NCI-H510A treated with DMSO at 0.1 percent for 48 hours (cell line): ENCODE measurements around the gene PKD1L1.

Experiments
- DNase-seq: peaks from one replicate; lab custom pipeline; 2025; lab: John Stamatoyannopoulos, UW

The PKD1L1 gene

GRCh38 chr7:47875998-47876744 is 72.1 kb downstream of the PKD1L1 start:
- no peak for DNase-seq

DNA sequence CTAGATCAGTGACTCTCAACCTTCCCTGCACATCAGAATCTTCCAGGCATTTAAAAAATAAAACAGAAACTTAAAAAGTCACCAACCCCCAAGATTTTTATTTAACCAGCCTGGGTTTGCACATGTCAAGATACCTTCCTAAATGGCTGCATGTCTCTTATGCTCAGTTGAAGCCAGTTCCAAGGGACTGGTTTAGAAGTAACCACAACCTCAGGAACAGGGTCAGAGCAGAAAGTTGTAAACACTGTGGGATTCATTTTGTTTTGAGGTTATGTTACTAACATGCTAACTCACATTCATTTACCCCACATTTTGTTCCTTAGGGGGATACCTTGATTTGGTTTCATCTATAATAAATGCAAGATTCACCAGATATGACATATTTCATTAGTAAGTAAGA is 72.9 kb downstream of the PKD1L1 start:
- no peak for DNase-seq

GRCh38 chr7:47873762-47874161 is 74.5 kb downstream of the PKD1L1 start:
- no peak for DNase-seq

DNA sequence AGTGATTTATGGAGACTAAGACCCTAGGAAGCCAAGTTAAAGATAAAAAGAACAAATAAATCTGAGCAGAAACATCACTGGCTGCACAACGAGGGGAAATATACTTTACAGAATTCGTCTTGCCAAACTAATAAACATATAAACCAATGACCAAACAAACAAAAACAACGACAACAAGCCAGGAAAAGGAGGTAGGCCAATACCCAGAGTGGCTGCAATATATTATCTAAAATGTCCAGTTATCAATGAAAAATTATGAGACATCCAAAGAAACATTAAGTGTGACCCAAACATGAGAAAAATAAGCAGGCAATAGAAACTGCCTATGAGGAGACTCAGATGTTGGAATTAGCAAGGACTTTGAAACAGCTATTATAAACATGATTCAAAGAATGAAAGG is 81.0 kb downstream of the PKD1L1 start:
- no peak for DNase-seq

- no peak for DNase-seq
Observed at GRCh38 chr7:47866120-47866519, 82.1 kb downstream of the PKD1L1 start.

DNA sequence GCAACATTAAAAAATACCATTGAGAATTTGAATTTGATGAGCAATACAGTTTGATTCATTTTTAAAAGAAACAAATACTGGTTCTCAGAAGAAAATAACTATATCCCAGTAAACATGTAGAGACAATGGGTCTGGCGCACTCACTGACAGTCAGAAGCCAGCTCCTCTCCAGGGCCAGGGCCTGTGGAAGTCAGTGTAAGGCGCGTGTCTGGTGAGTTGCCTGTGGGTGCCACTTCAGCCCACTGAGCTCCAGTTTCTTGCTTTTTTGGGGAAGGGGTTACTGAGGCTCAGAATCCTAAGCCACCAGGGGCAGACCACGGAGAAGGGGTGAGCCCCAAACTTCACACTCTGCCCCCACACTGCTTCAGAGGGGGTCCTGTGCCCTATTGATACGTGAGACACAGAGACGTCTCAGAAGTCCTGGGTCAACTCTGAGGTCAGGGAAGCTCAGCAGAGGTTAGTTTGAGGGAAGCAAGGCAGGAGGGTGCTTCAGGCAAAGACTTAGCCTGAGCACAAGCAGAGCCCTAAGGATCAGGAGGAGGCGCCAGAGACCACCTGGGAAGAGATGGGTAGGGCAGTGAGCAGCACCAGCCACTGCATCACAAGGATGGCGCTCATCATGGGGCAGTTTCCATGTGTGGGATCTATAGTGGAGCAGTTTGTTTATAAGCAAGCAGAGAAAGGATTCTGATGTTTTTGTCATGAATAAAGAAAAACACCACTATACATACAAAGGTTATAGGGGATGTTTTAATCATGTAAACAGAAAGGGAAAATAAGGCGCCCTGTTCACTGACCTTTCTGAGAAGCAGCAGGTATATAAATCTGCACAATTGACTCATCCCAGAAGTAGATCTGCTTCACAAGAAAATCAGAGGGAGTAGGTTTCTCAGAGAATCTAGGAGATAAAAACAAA is 95.7 kb downstream of the PKD1L1 start:
- no peak for DNase-seq

- no peak for DNase-seq
Observed at GRCh38 chr7:47847207-47847606, 101.1 kb downstream of the PKD1L1 start.

DNA sequence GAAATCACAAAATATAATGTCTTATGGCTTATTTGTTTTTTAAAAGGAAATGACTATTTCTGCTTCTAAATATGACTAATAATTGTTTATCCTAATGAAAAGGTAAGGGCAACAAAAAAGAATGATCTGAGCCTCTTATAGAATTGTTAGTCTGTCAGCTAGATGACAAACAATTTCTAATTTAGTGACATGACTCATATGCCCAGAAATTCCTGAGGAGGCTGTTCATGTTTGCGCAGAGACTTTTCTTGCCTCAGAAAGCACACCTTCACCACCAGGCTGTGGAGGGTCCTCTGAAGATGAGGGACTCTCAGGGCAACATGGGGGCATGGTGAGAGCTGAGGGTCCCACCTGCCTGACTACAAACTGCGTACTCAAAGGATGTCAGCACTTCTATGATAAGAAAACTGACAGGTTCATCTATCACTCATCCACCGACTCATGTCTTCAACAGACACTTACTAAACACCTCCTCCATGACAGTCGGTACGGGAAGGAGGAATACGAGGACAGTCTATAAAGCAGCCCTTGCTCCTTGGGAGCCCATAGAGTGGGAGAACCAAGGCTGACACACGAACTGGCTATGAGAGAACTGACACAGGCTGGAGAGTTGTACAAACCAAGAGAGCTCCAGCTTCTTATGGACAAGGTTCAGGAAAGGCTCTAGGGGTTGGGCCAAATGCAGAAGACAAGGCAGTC is 102.0 kb downstream of the PKD1L1 start:
- no peak for DNase-seq

- DNase-seq, result no peak
Observed at GRCh38 chr7:47844311-47844710, 104.0 kb downstream of the PKD1L1 start.

DNA sequence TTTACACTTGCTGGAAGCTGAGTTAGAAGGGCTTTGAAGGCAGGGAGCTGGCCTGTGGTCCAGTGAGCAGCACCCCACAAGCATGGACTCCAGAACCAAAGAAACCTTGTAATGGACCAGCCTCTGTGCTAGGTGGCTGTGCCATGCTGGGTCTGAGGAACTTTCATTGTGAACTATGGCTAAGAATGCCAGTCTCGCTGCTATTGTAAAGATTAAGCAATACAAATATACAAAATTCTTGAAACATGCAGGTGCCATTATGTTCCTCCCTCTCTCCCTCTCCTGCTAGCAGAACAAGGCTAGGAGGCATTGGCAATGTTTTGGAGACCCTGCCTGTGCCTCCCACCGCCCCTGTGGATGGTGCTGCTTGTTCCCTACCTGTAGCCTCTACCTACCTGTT is 105.0 kb downstream of the PKD1L1 start:
- no peak for DNase-seq

GRCh38 chr7:47839381-47839780 is 108.9 kb downstream of the PKD1L1 start:
- no peak for DNase-seq

DNA sequence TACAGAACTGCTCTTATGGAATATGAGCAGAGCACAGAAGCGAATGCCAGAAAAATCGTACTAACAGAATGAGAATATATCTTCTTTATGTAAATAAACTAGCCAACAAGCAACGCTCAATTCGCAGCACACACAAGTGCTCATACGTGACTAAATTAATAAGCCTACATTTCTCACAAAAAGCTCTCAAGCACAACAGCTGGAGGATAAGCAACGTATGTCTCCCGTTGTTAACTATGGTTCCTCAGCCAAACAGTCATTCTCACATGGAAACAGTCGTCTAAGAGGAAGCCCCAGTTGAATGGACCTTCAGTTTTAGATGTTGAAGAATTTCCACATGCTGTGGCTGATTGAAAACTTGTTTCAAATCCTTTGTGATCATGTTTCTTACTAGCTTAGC is 110.4 kb downstream of the PKD1L1 start:
- DNase-seq, result no peak

DNA sequence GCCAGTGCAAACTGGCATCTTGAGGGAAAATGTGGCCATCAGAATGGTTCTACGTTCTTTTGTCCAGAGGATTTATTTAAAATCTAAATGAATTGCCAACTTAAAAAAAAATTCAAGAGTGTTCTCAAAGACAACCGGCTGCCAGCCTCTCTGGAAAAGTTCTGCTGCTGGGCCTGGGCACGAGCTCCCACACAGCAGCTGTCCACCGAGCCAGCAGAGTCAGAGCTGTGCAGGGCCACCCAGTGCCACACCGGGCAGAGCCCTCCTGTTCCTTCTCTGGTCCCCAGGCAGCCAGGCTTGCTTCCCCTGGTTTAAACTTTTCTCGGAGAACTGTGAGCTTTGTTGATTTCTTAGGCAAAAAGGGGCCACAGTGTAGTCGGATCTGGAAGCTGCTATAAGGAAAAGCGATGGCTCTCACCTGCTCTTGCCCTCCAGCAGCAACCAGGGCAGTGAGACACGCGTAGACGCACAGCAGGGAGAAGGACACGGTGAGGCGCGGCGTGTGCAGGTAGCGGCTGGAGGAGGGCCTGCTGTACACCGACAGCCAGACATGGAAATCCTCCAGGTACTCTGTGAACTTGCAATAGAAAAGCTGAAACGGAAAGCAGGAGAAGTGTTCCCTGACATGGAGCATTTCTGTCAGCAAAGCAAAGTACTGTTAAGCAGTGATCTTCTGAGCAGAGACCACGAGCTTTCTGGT is 111.6 kb downstream of the PKD1L1 start:
- no peak for DNase-seq

GRCh38 chr7:47836080-47836479 is 112.2 kb downstream of the PKD1L1 start:
- DNase-seq, result no peak

DNA sequence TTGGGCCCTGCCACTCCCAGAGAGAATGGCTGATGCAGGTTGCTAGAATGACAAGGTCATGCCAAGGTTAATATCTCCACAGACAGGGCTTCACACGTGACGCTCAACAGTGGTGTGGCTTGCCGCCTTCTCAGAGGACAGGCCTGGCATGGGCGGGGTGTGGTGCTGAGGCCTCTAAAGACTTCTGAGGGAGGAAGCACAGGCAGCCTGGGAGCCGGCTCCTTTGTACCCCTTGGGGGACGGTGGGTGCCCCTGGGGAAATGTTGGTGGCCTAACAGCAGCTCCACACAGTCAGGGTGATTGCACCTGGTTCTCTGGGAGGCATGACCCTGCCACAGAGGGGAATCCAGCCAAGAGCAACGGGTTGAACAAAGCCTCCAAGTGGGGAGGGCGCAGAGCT is 115.1 kb downstream of the PKD1L1 start:
- DNase-seq, result no peak

GRCh38 chr7:47832105-47832715 is 116.1 kb downstream of the PKD1L1 start:
- no peak for DNase-seq

DNA sequence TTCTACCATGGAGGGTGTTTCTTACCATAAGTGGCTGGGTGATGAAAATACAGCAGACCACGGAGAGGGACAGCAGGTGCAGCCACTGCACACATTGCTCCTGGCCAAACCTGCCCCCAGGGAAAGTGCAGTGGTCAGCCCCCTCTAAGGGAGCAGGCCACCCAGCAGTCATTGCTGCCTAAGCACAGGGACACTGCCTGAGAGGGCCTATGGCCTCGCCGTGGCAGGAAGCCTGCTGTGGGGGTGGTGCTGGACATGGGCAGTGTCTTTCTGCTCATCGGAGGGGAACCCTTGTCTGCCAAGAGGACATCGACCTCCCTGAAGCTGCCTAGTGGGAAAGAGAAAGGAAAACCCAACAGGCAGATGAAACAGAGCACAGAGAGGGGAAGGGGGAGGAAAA is 118.3 kb downstream of the PKD1L1 start:
- no peak for DNase-seq

GRCh38 chr7:47827871-47828270 is 120.4 kb downstream of the PKD1L1 start:
- no peak for DNase-seq

DNA sequence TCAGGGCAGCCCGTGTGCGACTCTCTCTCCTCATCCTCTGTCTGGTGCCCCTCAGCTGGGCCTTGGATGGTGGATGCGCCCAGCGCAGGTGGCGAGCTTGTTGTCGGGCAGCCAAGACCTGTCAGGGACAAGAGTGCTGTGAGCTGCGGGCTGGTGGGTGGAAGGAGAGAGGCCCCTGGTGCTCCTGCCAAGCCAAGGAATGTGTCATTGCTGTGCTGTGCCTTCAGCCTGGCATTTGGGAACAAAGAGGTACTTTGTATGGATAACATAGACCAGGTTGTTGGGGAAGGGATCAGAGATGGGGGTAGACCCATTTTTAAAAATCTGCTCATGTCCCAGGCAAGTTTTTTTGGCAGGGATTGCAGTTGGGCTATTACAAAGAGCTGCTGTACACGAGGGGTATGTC is 120.9 kb downstream of the PKD1L1 start:
- DNase-seq, result no peak

GRCh38 chr7:47826754-47827153 is 121.5 kb downstream of the PKD1L1 start:
- no peak for DNase-seq

- no peak for DNase-seq
Observed at GRCh38 chr7:47819607-47819920, 128.7 kb downstream of the PKD1L1 start.
